Keratinocyte (primary cell): ENCODE results near the gene EYS. TPM values are rescaled to one million over a fixed set of nuclear protein-coding genes. Genes with fewer than 3 reads are reported as not detected.
A peak's percentile ranks its signal among the peaks of the same experiment; 100 is the strongest.

ENCODE experiments used
- DNase-seq: peaks from one replicate; pipeline ENCODE4 v3.0.0-alpha.2; 2011; ENCODE audit warnings: low read depth, missing footprints, low spot score
- FAIRE-seq: peaks from 2 replicates; lab custom pipeline; 2011; peaks lifted over from hg19 to GRCh38; lab: Jason Lieb, UNC
- H2AFZ ChIP-seq: 2 replicates; pipeline ENCODE4 v1.6.0; 2012; ENCODE audit warnings: low read length, control low read depth, inconsistent platforms; ENCODE audit not compliant: control insufficient read depth
- H3K27ac ChIP-seq: 2 replicates; pipeline ENCODE4 v1.5.1; 2011; ENCODE audit warnings: low read length; ENCODE audit not compliant: control insufficient read depth, insufficient read depth
- H3K27me3 ChIP-seq: 3 replicates; pipeline ENCODE4 v1.6.0; 2011; ENCODE audit warnings: low read length; ENCODE audit not compliant: control insufficient read depth, insufficient read depth; ENCODE audit errors: extremely low read depth
- H3K36me3 ChIP-seq, 2 experiments: 2 replicates in 1 of 2; 3 replicates in 1 of 2; pipeline ENCODE4 v1.5.1; 2011; ENCODE audit warnings: low read length in 2 of 2, mild to moderate bottlenecking in 1 of 2; ENCODE audit not compliant: control insufficient read depth in 2 of 2, insufficient read depth in 2 of 2; ENCODE audit errors: extremely low read depth in 1 of 2
- H3K4me1 ChIP-seq: 3 replicates; pipeline ENCODE4 v1.5.1; 2011; ENCODE audit warnings: low read length; ENCODE audit not compliant: control insufficient read depth, insufficient read depth; ENCODE audit errors: extremely low read depth
- H3K4me2 ChIP-seq: 3 replicates; pipeline ENCODE4 v1.6.0; 2011; ENCODE audit warnings: low read depth, low read length; ENCODE audit not compliant: control insufficient read depth, insufficient read depth; ENCODE audit errors: extremely low read depth
- H3K4me3 ChIP-seq, 3 experiments: fragments of 200-600 bp in 1 of 3; sonication (generic) in 1 of 3; 2 replicates in 2 of 3; 3 replicates in 1 of 3; pipeline ENCODE4 v1.5.1; 2011 to 2016; ENCODE audit warnings: low read length in 3 of 3, mild to moderate bottlenecking in 3 of 3, control low read depth in 2 of 3, inconsistent platforms in 1 of 3, low read depth in 1 of 3, mixed read lengths in 1 of 3, mixed run types in 1 of 3, moderate library complexity in 1 of 3; ENCODE audit not compliant: control insufficient read depth in 2 of 3, insufficient read depth in 2 of 3; ENCODE audit errors: extremely low read depth in 1 of 3
- H3K79me2 ChIP-seq: 2 replicates; pipeline ENCODE4 v1.6.0; 2012; ENCODE audit warnings: low read length; ENCODE audit not compliant: control insufficient read depth, insufficient read depth
- H3K9ac ChIP-seq: 3 replicates; pipeline ENCODE4 v1.6.0; 2011; ENCODE audit warnings: low read length; ENCODE audit not compliant: control insufficient read depth, insufficient read depth; ENCODE audit errors: extremely low read depth
- H3K9me1 ChIP-seq: 3 replicates; pipeline ENCODE4 v1.6.0; 2011; ENCODE audit warnings: low read length; ENCODE audit not compliant: control insufficient read depth, insufficient read depth; ENCODE audit errors: extremely low read depth
- H3K9me3 ChIP-seq: 2 replicates; pipeline ENCODE4 v1.5.1; 2012; ENCODE audit warnings: low read depth, low read length; ENCODE audit not compliant: control insufficient read depth
- H4K20me1 ChIP-seq: 3 replicates; pipeline ENCODE4 v1.6.0; 2011; ENCODE audit warnings: low read length; ENCODE audit not compliant: control insufficient read depth, insufficient read depth; ENCODE audit errors: extremely low read depth
- CTCF ChIP-seq, 3 experiments: IDR thresholded peaks in 1 of 3; conservative IDR thresholded peaks in 1 of 3; optimal IDR thresholded peaks in 1 of 3; 2 replicates in 2 of 3; 3 replicates in 1 of 3; pipeline versions ENCODE3 to v1.5.1; 2011; ENCODE audit warnings: low read length in 3 of 3, mild to moderate bottlenecking in 3 of 3, moderate library complexity in 2 of 3, control low read depth in 1 of 3, inconsistent platforms in 1 of 3; ENCODE audit not compliant: insufficient read depth in 2 of 3; ENCODE audit errors: extremely low read depth in 1 of 3
- EZH2 ChIP-seq: IDR thresholded peaks from one replicate; pipeline ENCODE4 v1.6.1; 2012; ENCODE audit warnings: inconsistent platforms, mild to moderate bottlenecking, low read length, moderate library complexity
- dilution Hi-C: fragments of 300-500 bp; cut with MboI; formaldehyde crosslinking; loops from one replicate; pipeline ENCODE4 v1.7.0; 2020; ENCODE audit warnings: low sequenced_read_pairs; ENCODE audit not compliant: extremely low pct_ligation_motif_present
- polyA plus RNA-seq, 5 experiments: library from polyadenylated mRNA; depleted of rRNA in 3 of 5; stranded (reverse) in 3 of 5; stranded (forward) in 1 of 5; unstranded in 1 of 5; fragments of >200 nt; gene quantifications; 1 replicate in 1 of 5; 2 replicates in 3 of 5; 3 replicates in 1 of 5; pipeline versions ENCODE4 v1.2.1 to v1.2.3, GENCODE V29; 2011 to 2012; ENCODE audit warnings: missing spikeins in 2 of 5, low read depth in 1 of 5, low replicate concordance in 1 of 5

The EYS gene
- polyA plus RNA-seq, 1 donor (not counting 4 experiments of a cell fraction or from before 2014, with no cell fraction given) = 0.34 TPM

DNA sequence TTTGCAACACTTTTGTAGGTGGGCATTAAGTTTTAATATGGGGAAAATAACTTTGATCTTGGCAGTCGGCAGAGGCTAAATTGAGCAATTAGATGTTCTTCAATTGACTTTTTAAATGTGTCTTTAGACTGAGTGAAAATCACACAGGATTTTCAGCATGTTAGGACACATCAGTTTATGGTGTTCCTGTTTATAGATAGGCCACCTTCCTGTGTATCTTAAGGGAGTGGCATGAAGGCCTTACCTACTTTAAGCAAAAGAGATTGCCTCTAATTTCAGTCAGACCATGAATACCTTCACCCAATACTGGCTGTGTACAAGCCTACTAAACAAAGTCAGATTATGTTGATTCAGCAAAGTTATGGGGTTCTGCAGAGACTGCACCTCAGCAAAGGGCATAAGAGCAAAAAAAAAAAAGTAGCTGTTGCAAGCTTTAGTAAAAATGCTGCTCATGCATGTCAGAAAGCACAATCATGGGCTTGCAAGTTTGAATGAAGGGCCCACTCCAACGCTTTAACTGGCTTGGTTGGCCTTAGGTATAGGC, 1223.0 kb downstream of the EYS start:
- TF ChIP-seq EZH2 = no peak
- TF ChIP-seq CTCF (optimal IDR thresholded peaks at IDR 0.05 in 1 of 3, IDR thresholded peaks at IDR 0.05 in 1 of 3, conservative IDR thresholded peaks at IDR 0.05 in 1 of 3; ENCODE audit: extremely low read depth in 1 of 3, insufficient read depth in 2 of 3, low read length in 3 of 3) = no peak
- Histone ChIP-seq H3K9me3 (no peaks in the 10 kb centered on the region), H3K9ac (no peak overlapping the region), H2AFZ (peak overlapping the region; percentile 31), H4K20me1 (no peaks in the 10 kb centered on the region), H3K27me3 (no peaks in the 10 kb centered on the region), H3K9me1 (no peaks in the 10 kb centered on the region), H3K79me2 (no peaks in the 10 kb centered on the region), H3K27ac (no peak overlapping the region), H3K4me1 (peaks cover 5% of the 10 kb centered on the region), H3K36me3 (no peaks in the 10 kb centered on the region), H3K4me2 (no peak overlapping the region), H3K4me3 (no peak overlapping the region)
- dilution Hi-C loops = no loop called here
- FAIRE-seq (no peak), DNase-seq (no peak)

- H3K79me2 ChIP-seq = no peaks in the 10 kb centered on the region
- no peak for FAIRE-seq
- dilution Hi-C loops = no loop called here
Measured at GRCh38 chr6:64482631-64483030, 1224.4 kb downstream of the EYS start.

More at GRCh38 chr6:64482631-64483030, 1224.4 kb downstream of the EYS start:
- H3K4me1 ChIP-seq = peaks cover 5% of the 10 kb centered on the region
- H3K4me2 ChIP-seq = no peak overlapping the region
- no peaks in the 10 kb centered on the region for H4K20me1 ChIP-seq
- H3K4me3 ChIP-seq = no peak overlapping the region
- H3K9me3 ChIP-seq = no peaks in the 10 kb centered on the region
- H3K27ac ChIP-seq = no peak overlapping the region
- H3K27me3 ChIP-seq = no peaks in the 10 kb centered on the region
- H3K9me1 ChIP-seq = no peaks in the 10 kb centered on the region
- H3K9ac ChIP-seq = no peak overlapping the region
- H3K36me3 ChIP-seq = no peaks in the 10 kb centered on the region
- TF ChIP-seq EZH2 (no peak), CTCF (optimal IDR thresholded peaks at IDR 0.05 in 1 of 3, IDR thresholded peaks at IDR 0.05 in 1 of 3, conservative IDR thresholded peaks at IDR 0.05 in 1 of 3; ENCODE audit: extremely low read depth in 1 of 3, insufficient read depth in 2 of 3, low read length in 3 of 3) (no peak)
- H2AFZ ChIP-seq = no peak overlapping the region
- DNase-seq = no peak
